ENCODE results near the gene MCEMP1.

GRCh38 chr19:7654401-7654800 lies 22.5 kb upstream of the MCEMP1 start:
- no peak for TF ChIP-seq FOXP2 (optimal IDR thresholded peaks at IDR 0.05; ENCODE audit: borderline replicate concordance, extremely low read depth, extremely low read length, insufficient read depth)
- no peak for TF ChIP-seq POLR2AphosphoS5 (IDR thresholded peaks at IDR 0.05; ENCODE audit: low read depth, low read length)
- TF ChIP-seq SIN3A (IDR thresholded peaks at IDR 0.05; ENCODE audit: borderline replicate concordance, insufficient read depth, low read length), result no peak
- TF ChIP-seq TAF1 (IDR thresholded peaks at IDR 0.05; ENCODE audit: borderline replicate concordance, insufficient read depth, low read length), result no peak
- TF ChIP-seq, protein P1, sequence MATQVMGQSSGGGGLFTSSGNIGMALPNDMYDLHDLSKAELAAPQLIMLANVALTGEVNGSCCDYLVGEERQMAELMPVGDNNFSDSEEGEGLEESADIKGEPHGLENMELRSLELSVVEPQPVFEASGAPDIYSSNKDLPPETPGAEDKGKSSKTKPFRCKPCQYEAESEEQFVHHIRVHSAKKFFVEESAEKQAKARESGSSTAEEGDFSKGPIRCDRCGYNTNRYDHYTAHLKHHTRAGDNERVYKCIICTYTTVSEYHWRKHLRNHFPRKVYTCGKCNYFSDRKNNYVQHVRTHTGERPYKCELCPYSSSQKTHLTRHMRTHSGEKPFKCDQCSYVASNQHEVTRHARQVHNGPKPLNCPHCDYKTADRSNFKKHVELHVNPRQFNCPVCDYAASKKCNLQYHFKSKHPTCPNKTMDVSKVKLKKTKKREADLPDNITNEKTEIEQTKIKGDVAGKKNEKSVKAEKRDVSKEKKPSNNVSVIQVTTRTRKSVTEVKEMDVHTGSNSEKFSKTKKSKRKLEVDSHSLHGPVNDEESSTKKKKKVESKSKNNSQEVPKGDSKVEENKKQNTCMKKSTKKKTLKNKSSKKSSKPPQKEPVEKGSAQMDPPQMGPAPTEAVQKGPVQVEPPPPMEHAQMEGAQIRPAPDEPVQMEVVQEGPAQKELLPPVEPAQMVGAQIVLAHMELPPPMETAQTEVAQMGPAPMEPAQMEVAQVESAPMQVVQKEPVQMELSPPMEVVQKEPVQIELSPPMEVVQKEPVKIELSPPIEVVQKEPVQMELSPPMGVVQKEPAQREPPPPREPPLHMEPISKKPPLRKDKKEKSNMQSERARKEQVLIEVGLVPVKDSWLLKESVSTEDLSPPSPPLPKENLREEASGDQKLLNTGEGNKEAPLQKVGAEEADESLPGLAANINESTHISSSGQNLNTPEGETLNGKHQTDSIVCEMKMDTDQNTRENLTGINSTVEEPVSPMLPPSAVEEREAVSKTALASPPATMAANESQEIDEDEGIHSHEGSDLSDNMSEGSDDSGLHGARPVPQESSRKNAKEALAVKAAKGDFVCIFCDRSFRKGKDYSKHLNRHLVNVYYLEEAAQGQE (IDR thresholded peaks at IDR 0.05; ENCODE audit: insufficient read depth in 1 of 2, low read depth in 2 of 2, low read length in 2 of 2), result no peak

Measured in PFSK-1 (cell line).